GM18873 (cell line): Measurements from ENCODE around the gene NHLRC1.
"Not testable (repeated sequence)": the region's sequence is repeated elsewhere in the genome, so short reads cannot be mapped to it uniquely, and the experiment has no call there.

Source experiments
- ATAC-seq: cut with Tn5 transposase; IDR thresholded peaks from one replicate; pipeline ENCODE4 v1.9.1; 2021; ENCODE audit warnings: mild to moderate bottlenecking, moderate library complexity, moderate number of reproducible peaks; ENCODE audit not compliant: unreplicated experiment, low FRiP score

The NHLRC1 gene

DNA sequence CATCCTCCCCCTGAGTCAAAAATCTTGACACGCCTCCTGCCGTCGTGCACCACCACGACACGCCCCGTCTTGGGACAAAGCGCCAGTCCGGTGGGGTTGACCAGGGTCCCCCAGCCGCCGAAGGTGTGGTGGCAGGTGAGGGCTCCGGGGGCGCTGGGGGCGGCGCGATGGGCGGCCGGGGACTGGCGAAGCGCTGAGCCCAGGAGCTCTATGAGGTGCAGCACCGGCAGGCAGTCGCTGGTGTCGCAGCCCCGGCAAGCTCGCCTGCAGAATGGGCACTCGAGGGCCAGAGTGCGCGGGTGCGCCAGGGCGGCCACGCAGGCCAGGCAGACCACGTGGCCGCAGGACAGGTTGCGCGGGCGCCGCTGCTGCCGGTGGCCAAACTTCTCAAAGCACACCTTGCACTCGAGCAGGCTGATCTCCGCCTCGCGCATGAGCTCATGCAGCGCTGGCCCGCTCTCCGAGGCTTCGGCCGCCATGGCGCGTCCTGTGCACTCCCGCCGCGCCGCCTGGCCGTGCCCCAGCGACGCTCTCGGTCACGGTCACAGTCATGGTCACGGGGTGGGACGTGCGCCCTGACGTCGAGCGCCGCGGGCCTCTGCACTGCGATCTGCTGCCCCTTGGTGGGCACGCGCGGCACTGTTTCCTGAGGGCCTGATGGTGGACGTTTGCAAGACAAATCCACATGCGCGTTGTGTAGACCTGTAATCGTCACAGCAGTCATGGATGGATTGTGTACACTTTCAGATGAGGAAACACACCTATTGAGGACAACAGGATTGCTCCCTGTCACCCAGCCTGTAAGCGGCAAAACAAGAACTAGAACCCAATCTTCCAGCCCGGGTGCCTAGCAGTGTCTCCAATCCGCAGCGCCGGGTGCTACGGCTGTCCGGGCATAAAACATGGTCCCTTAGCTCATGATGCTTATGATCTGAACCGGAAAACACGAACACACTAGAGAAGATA is at the start of gene NHLRC1:
TSS of gene NHLRC1 (minus strand) at position 550 of the 966 bp plus-strand sequence. CDS start at position 479, 71 bp downstream.
- peak; percentile 98 for ATAC-seq

DNA sequence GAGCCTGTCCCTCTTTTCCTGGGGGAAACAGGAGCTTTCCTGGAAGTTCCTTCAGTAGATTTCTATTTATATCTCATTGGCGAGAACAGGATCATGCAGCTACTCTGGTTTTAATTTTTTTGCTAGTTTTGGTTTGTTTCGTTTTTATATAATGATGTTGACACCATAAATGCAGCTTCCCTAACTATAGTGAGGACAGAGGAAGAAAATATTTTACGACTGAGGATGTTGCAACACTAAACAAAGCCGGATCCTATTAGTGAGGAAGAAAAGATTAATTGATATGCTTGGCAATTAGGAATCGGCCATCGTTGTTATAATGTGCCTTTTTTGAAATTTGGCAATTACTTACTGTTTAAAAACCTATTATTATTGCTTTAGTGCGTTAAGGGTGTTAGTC is 49.4 kb upstream of the NHLRC1 start:
- ATAC-seq: no peak

DNA sequence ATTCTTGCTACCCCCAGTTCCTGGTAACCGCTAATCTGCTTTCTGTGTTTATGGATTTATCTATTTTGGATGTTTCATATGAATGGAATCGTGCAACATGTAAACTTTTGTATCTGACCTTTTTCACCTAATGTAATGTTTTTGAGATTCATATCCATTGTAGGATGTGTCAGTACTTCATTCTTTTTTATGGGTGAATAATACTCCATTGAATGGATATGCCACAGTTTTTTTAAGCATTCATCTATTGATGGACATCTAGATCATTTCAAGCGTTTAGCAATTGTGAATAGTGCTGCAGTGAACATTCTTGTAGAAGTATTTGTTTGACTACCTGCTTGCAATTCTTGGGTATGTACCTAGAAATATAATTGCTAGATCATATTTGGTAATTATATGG is 45.8 kb upstream of the NHLRC1 start:
- no peak for ATAC-seq

DNA sequence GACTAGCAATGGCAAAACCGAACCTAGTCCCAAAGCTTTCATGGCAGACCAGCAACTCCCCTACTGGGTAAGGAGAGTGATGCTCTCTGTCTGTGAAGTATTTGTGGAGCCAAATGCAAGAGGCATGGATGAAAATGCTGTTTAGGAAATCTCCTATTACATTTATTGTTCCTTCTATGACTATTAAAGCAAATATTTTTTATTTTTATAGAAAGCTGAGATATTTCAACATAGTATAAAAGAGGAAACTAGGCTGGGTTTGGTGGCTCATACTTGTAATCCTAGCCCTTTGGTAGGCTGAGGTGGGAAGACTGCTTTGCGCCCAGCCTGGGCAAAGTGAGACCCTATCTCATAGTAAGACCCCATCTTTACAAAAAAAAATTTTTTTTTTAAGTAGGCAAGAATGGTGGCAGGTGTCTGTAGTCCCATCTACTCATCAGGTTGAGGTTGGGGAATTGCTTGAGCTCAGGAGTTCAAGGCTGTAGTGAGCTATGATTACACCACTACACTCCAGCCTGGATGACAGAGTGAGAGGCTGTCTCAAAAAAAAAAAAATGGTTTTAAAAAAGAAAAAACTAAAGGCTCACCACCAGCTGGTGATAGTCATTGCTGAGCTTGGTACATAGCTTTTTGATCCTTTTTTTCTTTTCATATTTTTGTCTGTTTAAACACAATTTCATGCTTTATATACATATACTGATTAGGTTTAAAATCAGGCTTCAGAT is 44.0 kb upstream of the NHLRC1 start:
- ATAC-seq: no peak

DNA sequence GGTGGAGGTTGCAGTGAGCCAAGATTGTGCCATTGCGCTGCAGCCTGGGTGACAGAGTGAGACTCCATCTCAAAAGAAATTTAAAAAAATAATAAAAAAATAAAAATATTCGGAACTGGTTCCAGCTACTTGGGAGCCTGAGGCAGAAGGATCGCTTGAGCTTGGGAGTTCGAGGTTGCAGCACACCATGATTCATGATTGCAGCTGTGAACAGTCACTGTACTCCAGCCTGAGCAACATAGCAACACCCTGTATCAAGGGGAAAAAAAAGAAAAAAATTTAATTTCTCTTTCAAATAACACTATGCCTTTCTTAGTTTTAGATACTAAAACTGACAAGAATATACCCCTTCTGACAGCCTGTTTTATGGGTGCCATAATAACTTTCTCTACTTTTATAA is 43.3 kb upstream of the NHLRC1 start:
- ATAC-seq: no peak

DNA sequence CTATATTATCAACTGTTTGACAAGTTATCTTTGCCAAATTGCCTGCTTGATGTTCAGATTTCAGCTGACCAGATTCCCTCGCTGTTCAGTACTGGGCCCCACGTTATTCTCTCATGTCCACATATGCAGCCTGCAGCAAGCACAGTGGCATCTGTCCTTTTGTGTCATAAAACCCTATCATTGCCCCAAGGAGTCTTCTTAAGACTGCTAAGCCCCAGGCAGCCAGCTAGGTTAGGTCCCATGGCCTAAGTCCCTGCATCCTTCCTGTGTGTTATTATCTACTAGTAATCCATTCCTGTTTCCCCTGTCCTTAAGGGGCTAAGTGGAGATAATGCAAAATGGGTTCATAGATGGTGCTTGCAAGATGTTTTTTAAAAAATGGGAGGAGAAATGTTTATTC is 39.9 kb upstream of the NHLRC1 start:
- ATAC-seq: no peak

DNA sequence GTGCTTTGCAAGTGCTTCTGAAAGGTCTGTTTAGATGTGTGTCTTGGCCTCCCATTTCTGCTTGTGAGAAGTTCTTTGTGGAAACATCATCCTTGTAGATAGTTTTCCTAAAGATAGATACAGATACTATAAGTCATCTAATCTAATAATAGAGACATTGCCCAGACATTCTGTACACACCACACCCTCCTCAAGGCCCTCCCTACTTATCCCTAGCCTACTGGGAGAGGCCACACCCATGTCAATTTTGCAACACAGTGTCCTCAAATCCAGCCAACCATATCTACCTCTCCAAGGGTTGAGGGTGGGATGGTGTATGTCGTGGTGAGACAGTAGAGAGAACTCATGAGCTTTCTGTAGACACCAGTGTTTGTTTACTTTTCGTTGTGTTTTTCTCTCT is 39.0 kb upstream of the NHLRC1 start:
- ATAC-seq: no peak

DNA sequence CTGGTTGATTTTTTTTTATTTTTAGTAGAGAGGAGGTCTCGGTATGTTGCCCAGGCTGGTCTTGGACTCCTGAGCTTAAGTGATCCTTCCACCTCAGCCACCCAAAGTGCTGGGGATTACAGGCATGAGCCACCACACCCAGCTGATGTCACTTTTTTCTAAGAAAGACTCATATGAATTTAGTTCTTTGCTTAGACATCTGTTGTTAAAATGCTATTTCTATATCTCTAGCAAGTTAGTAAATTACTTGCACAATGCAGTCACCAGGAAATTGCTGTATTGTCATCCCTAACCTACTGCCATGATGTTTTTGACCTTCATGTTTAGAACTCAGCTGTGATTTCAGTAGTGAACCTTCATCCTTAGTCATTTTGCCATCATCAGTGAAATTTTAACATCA is 38.4 kb upstream of the NHLRC1 start:
- ATAC-seq: no peak

DNA sequence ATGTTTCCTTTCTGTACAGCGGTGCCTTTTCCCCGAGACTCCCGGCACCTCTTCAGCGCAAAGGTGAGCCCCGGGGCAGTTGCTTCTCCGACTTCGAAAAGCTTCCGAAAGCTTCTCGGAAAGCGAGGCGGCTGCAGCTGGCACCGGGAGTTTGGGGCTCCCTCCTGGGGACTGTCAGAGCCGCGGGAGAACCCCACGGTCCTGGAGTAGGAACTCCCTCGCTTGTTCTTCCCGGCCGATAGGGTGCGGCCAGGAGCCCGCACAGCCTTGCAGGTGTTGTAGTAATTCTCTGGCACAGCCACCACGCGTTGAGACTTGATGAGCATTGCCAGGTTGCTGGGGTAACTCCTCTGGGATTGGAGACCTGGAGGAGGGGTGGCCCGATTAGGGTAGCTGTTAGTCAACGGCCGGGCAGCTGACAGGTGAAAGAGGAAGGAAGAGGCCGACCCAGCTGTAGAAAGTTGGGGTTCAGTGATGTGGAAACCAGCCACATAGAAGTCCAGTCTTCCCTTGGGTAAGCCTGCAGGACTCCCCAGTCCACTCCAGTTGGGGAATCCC is 33.5 kb upstream of the NHLRC1 start:
- ATAC-seq: peak; percentile 32

DNA sequence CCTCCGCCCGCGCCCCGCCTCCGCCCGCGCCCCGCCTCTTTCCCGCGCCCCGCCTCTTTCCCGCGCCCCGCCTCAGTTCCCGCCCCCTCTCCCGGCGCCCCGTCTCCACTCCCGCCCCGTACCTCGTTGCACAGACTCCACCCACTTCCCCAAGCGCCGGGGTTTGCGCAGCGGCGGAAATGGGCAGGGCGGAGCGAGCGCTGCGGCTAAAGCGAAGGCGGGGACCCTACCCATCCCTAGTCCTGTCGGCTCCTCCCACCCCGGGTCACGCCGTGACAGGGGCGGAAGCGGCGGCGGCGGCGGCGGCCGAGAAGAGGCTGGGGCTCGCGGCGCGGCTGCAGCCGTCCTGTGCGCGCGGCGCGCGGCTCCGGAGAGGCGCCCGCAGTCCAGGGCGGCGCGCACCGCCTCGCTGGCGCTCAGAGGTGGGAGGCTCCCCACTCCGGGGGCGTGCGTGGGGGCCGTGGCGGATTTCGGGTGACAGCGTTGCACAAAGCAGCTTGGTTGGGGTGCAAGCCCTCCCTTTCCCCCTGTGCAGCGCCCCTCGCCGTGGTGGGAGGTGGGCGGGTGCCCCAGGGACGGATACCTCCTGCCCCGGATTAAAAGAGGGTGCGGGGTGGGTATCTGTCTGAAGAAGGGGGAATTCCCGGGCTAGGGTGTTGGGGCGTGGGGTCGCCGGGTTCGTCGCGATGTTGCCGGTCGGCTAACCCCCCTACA is 32.8 kb upstream of the NHLRC1 start, which contains the start of gene KDM1B:
TSS of gene KDM1B (plus strand) at position 273 of the 714 bp plus-strand sequence. CDS start 4,474 bp downstream, outside the sequence.
- ATAC-seq: peak; percentile 90

DNA sequence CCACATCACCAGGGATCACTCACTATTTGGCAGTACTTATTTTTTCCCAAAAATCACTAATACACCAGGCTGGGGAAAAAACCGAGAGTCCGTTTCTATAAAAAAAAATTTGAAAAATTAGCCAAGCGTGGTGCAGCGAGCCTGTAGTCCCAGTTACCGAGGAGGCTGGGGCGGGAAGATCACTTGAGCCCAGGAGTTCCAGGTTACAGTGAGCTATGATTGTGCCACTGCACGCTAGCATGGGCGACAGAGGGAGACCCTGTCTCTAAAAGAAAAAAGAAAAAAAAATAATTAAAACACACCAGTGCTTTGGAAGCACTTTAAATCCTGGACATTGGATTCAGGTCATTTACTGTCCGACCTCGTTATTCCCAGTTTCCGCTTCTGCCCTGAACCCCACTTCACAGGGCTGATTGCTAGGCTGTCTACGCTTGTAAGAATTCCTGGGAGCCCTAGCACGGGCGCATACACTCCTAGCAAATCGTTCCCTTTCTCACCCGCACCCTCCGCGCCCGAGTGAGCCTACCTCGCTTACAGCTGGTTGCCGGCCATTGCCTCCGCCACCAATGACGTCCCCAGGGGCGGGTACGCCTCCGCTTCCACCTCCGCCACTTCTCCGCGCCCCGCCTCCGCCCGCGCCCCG is 32.2 kb upstream of the NHLRC1 start, which contains the start of gene TPMT:
TSS of gene TPMT (minus strand) at position 571 of the 643 bp plus-strand sequence. CDS start 5,950 bp downstream, outside the sequence.
- ATAC-seq: peak; percentile 45

DNA sequence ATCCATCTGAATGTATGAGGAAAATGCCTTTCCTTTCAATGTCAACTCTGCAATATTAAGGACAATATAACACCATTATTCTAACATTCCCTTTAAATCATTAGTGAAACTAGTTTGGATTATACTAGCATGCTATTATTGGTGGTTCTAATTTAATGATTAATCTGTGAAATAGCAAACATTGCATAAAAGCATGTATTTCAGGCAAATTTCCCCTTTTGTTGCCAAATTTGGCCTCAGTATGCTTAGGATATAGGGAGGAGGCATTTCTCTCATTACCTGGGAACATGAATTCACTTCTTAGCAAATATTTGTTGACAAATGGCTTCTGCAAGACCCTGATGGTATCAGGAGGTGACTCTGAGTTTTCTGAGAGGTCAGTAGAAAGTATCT is 30.8 kb upstream of the NHLRC1 start:
- ATAC-seq: no peak

DNA sequence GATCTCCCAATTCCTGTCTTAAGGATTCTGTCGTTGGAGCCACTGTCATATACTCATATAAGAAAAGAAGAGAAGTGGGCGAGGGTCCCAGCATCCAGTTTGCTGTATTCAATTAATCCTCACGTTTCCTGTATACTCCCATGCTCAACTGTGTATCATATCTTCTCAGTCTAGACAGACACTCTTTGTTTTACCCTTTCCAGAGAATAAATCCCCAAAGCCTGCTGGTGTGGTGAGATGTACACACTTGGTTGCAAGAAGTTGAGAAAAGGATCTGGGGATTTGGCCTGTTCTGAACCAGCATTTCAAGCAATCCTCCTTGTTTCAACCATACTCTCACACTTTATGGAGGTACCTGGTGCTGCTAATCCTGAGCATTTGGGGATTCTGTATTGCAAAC is 29.3 kb upstream of the NHLRC1 start:
- no peak for ATAC-seq

DNA sequence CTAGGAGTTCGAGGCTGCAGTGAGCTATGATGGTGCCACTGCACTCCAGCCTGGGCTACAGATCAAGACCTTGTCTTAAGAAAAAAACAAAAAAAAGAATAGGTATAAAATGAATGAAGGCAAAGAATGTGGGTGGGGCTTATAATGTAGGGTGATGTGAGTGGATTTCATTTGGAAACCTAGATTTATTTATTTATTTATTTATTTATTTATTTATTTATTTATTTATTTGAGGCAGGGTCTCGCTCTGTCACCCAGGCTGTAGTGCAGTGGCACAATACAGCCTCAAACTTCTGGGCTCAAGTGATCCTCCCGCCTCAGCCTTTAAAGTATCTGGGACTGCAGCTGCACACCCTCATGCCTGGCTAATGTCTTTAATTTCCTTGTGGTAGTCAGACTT is 28.9 kb upstream of the NHLRC1 start:
- not testable (repeated sequence) for ATAC-seq

DNA sequence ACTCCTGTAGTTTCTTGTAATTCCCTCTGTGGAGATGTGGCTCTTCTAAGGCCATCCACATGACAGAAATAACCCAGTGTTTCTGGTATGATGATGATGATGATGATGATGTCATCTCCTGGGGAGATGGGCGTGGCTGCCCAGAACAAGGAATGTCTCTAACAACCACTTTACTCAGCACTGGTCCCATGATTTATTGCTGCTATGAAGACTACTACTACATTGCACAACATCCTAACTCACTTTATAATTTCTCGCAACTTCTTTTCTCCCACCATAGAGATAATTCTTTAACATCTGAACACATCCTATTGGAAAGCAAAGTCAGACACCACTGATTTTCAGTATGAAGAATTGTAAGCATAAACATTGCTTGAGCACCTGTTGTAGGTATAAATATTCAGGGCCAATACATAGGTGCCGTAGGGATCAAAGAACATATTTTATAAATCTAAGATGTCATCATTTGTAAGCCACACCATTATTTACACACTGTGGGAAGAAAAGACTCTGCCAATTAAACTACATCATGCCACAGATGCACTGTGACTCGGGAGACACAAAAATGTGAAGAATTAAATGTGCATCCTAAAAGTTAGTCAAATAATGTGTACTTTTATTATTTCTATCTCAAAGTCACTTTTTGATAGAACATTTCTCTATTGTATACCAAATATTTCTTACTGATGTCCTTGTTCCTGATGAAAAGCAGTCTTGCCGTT is 26.0 kb upstream of the NHLRC1 start:
- ATAC-seq: no peak

DNA sequence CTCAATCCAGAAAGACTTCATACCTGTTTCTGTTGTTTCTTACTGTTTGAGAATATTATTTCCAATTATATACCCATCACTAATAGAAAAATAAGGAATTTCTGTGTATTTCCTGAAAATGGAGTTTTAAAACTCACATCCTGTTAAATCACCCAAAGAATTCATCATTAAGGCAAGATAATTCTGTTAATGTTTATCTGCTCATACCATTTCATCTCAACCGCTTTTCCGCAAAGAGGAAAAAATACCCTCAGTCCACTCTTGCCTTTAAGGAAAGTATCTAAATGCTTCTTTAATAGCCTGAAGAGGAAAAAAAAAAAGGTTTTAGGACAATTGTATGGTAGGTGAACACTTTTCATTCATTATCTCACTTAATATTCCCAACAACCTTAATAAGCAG is 25.1 kb upstream of the NHLRC1 start:
- no peak for ATAC-seq

DNA sequence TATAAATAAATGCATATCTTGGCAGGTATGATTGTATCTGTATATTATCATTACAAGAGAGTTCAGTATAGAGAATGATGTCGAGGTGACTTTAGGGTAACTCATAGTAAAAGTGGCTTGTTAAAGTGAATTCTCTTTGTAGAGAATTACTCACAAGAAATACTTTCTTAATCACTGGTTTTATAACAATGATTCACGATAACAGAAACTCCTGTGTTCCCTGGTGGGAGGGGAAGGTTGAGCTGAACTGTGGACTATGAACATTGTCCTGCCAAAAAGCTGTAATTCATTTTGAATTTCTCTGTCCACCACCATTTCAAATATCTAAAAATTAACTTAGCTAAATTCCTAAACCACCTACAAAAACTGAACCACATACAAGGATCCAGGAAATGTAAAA is 24.7 kb upstream of the NHLRC1 start:
- no peak for ATAC-seq

DNA sequence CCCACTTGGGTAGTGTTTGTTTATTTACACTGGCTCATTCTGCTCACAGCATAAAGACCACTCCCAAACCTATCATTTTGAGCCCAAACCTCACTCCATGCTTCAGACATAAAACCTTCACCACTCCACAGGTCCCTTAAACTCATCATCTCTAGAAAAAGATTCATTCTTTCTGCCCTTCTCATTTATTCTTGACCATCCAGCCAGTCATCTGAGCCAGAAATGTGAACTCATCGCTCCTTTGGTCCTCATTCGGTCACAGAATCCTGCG is 20.0 kb upstream of the NHLRC1 start:
- ATAC-seq: no peak

DNA sequence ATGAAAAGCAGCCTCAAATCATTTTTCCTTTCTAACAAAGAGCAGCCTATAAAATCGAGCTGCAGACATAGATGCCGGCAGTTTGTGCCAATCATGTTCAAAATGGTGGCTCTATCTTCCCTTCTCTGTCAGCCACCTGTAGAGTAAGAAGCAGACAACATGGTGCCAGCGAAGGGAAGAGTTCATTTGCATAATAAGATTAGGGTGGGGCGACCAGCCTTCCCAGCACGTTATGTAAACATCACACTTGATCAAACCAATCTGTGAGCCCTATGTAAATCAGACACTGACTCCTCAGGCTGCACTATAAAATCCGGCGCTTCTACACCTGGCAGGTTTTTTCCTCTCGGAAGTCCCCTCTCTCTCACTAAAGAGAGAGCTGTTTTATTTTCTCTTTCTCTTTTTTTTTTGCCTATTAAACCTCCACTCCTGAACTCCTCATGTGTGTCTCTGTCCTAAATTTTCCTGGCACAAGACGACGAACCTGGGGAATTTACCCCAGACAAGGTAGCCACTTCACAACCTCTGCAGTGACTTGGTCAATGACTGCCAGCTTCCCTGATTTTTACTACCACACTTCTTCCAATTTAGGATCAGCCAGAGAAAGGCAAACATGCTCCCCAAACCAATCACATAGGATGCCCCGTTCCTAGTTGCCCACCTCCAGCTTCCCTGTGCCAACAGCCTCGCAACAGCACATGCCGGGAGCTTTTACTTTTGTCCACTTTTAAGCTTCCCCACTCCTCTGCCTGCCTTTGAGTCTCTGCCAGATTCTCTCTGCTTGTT is 19.5 kb upstream of the NHLRC1 start:
- no peak for ATAC-seq
